CD4-positive, alpha-beta T cell (primary cell): ENCODE measurements around the gene ARPC5L. TPM values are rescaled to one million over a fixed set of nuclear protein-coding genes. Genes with fewer than 3 reads are reported as not detected.

Experiments
- ATAC-seq: fragments of 200-7000 bp; cut with Tn5 transposase; one replicate; pipeline ENCODE4 v1.10.0; 2022; ENCODE audit warnings: mild to moderate bottlenecking; ENCODE audit not compliant: poor library complexity
- CTCF ChIA-PET: fragments of 350-600 bp; sonication (Branson Sonifier 250); formaldehyde crosslinking; loops from one replicate; lab custom pipeline; 2021; ENCODE audit warnings: antibody characterized with exemption, inconsistent platforms; lab: Charles Lee
- POLR2A ChIA-PET: fragments of 350-600 bp; sonication (Branson Sonifier 250); formaldehyde crosslinking; loops from one replicate; lab custom pipeline; 2021; ENCODE audit warnings: antibody characterized with exemption, inconsistent platforms; lab: Charles Lee
- DNase-seq, 14 experiments: peaks; one replicate each; pipeline ENCODE4 v3.0.0-alpha.2; 2013 to 2020; ENCODE audit warnings: mixed read lengths in 2 of 14
- H3K27ac ChIP-seq, 2 donors: one replicate each; pipeline versions ENCODE4 v1.5.1 to v1.7.0; 2013; ENCODE audit warnings: low read length in 2 of 2, low read depth in 1 of 2, mild to moderate bottlenecking in 1 of 2
- H3K27me3 ChIP-seq, 2 experiments: 1 replicate in 1 of 2; 2 replicates in 1 of 2; pipeline versions ENCODE4 v1.6.1 to v1.7.0; 2013; ENCODE audit warnings: low read length in 2 of 2, control low read depth in 1 of 2, mild to moderate bottlenecking in 1 of 2, moderate library complexity in 1 of 2; ENCODE audit not compliant: insufficient read depth in 2 of 2, control insufficient read depth in 1 of 2
- H3K36me3 ChIP-seq: one replicate; pipeline ENCODE4 v1.6.1; 2013; ENCODE audit warnings: low read length, control low read depth; ENCODE audit not compliant: insufficient read depth
- H3K4me1 ChIP-seq: one replicate; pipeline ENCODE4 v1.6.1; 2013; ENCODE audit warnings: low read length, control low read depth; ENCODE audit not compliant: insufficient read depth
- H3K4me3 ChIP-seq: one replicate; pipeline ENCODE4 v1.5.1; 2013; ENCODE audit warnings: mild to moderate bottlenecking, low read length, moderate library complexity
- H3K9me3 ChIP-seq, 2 experiments: 1 replicate in 1 of 2; 2 replicates in 1 of 2; pipeline versions ENCODE4 v1.6.1 to v1.7.0; 2013; ENCODE audit warnings: low read length in 2 of 2, mild to moderate bottlenecking in 2 of 2, control low read depth in 1 of 2, moderate library complexity in 1 of 2; ENCODE audit not compliant: control insufficient read depth in 1 of 2, insufficient read depth in 1 of 2
- H3K27ac Mint-ChIP-seq: one replicate; pipeline ENCODE4 v1.8.0; 2020; ENCODE audit warnings: mixed read lengths
- H3K27me3 Mint-ChIP-seq: one replicate; pipeline ENCODE4 v1.8.0; 2021; ENCODE audit warnings: mixed read lengths
- H3K36me3 Mint-ChIP-seq: one replicate; pipeline ENCODE4 v1.8.0; 2021; ENCODE audit warnings: low read depth, mixed read lengths
- H3K4me1 Mint-ChIP-seq: one replicate; pipeline ENCODE4 v1.8.0; 2021; ENCODE audit warnings: low read depth, mixed read lengths
- H3K4me3 Mint-ChIP-seq: one replicate; pipeline ENCODE4 v1.8.0; 2020; ENCODE audit warnings: mild to moderate bottlenecking, mixed read lengths
- H3K9me3 Mint-ChIP-seq: one replicate; pipeline ENCODE4 v1.8.0; 2020; ENCODE audit warnings: mixed read lengths
- intact Hi-C, 2 experiments: fragments of 100-400 bp; cut with DNase I in 1 of 2; cut with micrococcal nuclease in 1 of 2; formaldehyde crosslinking; loops; one replicate each; pipeline versions ENCODE4 v1.15.1 to v1.9.0; 2023 to 2025; cut with DNase I, micrococcal nuclease
- total RNA-seq, 174 experiments: library from RNA in 2 of 174; stranded (reverse) in 2 of 174; gene quantifications; one replicate each; pipeline ENCODE4 v1.2.3 and lab custom pipeline; 2021 to 2026
- TF ChIP-seq, protein P1 (sequence below): fragments of 200-600 bp; IDR thresholded peaks from one replicate; pipeline ENCODE4 v1.8.0; 2022; ENCODE audit warnings: antibody characterized with exemption, mild to moderate bottlenecking

The ARPC5L gene
- total RNA-seq, 2 experiments from 2014 or later = 36.8 to 37.0 TPM

DNA sequence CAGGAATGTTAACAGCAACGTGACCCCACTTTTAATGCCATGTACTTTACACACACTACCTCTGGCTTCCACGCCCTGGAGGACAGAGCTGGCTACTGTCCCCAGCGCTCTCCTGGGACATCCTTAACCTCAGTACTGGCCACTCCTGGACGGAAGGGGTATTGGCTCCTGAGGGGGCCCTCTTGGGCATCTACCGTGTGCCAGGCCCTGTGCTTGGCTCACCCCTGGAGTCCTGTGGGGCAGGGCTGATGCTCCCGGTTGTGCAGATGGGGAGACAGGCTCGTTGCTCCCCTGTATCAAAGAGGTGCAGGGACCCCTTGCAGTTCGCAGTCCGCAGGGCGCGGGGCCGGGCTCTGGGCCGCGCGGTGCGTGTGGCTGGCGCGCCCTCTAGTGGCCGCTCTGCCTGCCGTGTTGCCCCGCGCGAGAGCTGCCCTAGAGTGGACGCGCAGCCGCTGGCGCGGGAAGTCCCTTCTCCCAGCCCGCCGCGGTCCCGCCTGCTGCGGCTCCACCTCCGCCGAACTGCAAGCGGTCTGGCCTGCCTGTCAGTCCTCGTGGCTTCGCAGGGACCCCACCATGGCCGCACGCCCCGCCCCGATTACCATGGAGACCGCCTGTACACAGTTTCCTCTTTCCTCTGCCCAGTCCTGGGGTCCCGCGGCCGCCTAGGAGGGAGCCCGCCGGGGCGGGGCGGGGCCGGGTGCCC is 8.9 kb upstream of the ARPC5L start, which contains the start of gene WDR38:
WDR38 (plus strand) TSS at position 632 of the 703 bp plus-strand sequence. CDS start 72 bp downstream, outside the sequence.
- H3K4me1 Mint-ChIP-seq = peaks cover 15% of the 10 kb centered on the region
- peak within 1 kb of the TSS; percentile 56 for H3K4me3 Mint-ChIP-seq
- ATAC-seq = peak; percentile 85

DNA sequence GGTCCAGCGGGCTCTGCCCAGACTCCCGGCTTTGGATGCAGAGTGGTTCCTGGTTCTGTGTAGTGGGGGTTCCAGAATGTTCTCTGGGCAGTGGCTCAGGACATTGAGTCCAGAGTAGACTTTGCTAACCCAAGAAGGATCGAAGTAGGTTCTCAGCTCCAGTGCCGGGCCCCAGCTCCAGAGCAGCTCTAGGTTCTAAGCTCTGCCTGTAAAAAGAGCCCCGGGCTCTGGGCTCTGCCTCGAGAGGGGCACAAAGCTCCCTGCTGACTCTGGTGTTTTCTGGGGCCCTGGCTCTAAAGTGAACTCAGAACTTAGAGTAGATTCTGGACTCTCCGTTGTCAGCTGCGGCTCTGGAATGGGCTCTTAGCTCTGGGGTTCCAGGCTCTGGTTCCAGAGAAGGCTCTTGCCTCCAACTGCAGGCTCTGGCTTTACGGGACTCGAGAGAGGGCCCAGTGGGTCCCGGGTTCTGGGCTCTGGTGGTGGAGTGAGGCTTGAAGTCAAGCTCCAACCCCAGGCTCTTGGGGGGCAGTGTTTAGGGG is 8.3 kb upstream of the ARPC5L start:
- CTCF ChIA-PET = interaction anchor here (0.5 to 5.4 kb wide), 28 partner anchors 8 to 1889 kb away, joined by 3 to 106 read pairs (median 4); partner anchors contain the start of genes ARPC5L, GOLGA1, NR6A1 and OLFML2A

More for the DNA sequence above, 8.9 kb upstream of the ARPC5L start, which contains the start of gene WDR38:
- H3K36me3 ChIP-seq = peaks cover 11% of the 10 kb centered on the region
- peak; percentile 56 to 94 (median 67) for DNase-seq
- peaks cover 0 to 5% of the 10 kb centered on the region in 2 experiments for H3K27me3 ChIP-seq
- no peak within 1 kb of the TSS for H3K27ac Mint-ChIP-seq
- H3K4me1 ChIP-seq = peaks cover 19% of the 10 kb centered on the region
- H3K9me3 ChIP-seq = peaks cover 0 to 3% of the 10 kb centered on the region in 2 experiments
- peaks cover 8% of the 10 kb centered on the region for H3K36me3 Mint-ChIP-seq
- H3K4me3 ChIP-seq = peak within 1 kb of the TSS; percentile 40
- ChIA-PET POLR2A (interaction anchor here (0.7 to 3.7 kb wide), 4 partner anchors 9 to 82 kb away, joined by 3 to 20 read pairs (median 6); partner anchors contain the start of genes ARPC5L, NR6A1 and RPL35), CTCF (interaction anchor here (0.5 to 5.4 kb wide), 28 partner anchors 9 to 1890 kb away, joined by 3 to 106 read pairs (median 4); partner anchors contain the start of genes ARPC5L, GOLGA1, NR6A1 and OLFML2A)
- no peaks in the 10 kb centered on the region for H3K9me3 Mint-ChIP-seq
- peaks cover 11% of the 10 kb centered on the region for H3K27me3 Mint-ChIP-seq
- TF ChIP-seq, protein P1, sequence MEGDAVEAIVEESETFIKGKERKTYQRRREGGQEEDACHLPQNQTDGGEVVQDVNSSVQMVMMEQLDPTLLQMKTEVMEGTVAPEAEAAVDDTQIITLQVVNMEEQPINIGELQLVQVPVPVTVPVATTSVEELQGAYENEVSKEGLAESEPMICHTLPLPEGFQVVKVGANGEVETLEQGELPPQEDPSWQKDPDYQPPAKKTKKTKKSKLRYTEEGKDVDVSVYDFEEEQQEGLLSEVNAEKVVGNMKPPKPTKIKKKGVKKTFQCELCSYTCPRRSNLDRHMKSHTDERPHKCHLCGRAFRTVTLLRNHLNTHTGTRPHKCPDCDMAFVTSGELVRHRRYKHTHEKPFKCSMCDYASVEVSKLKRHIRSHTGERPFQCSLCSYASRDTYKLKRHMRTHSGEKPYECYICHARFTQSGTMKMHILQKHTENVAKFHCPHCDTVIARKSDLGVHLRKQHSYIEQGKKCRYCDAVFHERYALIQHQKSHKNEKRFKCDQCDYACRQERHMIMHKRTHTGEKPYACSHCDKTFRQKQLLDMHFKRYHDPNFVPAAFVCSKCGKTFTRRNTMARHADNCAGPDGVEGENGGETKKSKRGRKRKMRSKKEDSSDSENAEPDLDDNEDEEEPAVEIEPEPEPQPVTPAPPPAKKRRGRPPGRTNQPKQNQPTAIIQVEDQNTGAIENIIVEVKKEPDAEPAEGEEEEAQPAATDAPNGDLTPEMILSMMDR = peak; percentile 99
- intact Hi-C loops = loop anchor here (1.0 to 5.0 kb wide), 4 partner anchors 79 to 519 kb away; no protein-coding TSS in a partner anchor
- peak within 1 kb of the TSS in 1 of 2 donors; percentile 21 for H3K27ac ChIP-seq

More for the DNA sequence above, 8.3 kb upstream of the ARPC5L start:
- Histone ChIP-seq H3K36me3 (peaks cover 18% of the 10 kb centered on the region), H3K4me3 (no peak overlapping the region), H3K9me3 (peaks cover 0 to 3% of the 10 kb centered on the region in 2 experiments), H3K27me3 (peaks cover 0 to 5% of the 10 kb centered on the region in 2 experiments), H3K27ac (peak overlapping the region in 1 of 2 donors; percentile 21), H3K4me1 (peaks cover 23% of the 10 kb centered on the region)
- POLR2A ChIA-PET = interaction anchor here (0.7 to 3.7 kb wide), 4 partner anchors 8 to 82 kb away, joined by 3 to 20 read pairs (median 6); partner anchors contain the start of genes ARPC5L, NR6A1 and RPL35
- Mint-ChIP-seq H3K4me1 (peaks cover 15% of the 10 kb centered on the region), H3K4me3 (peak overlapping the region; percentile 25), H3K27ac (no peak overlapping the region), H3K27me3 (peaks cover 11% of the 10 kb centered on the region), H3K9me3 (no peaks in the 10 kb centered on the region), H3K36me3 (peaks cover 15% of the 10 kb centered on the region)
- ATAC-seq (no peak), DNase-seq (no peak)
- intact Hi-C loops = loop anchor here (1.0 to 5.0 kb wide), 4 partner anchors 79 to 519 kb away; no protein-coding TSS in a partner anchor
- TF ChIP-seq, protein P1 = no peak
